ENCODE data around the gene HIKESHI.

HIKESHI gene

GRCh38 chr11:86380295-86381059 is 78.4 kb downstream of the HIKESHI start:
- no peak for DNase-seq

GRCh38 chr11:86383041-86383955 is 81.3 kb downstream of the HIKESHI start:
- no peak for DNase-seq

GRCh38 chr11:86386283-86386682 is 84.2 kb downstream of the HIKESHI start:
- no peak for DNase-seq

- no peak for DNase-seq
These were observed 84.7 kb downstream of the HIKESHI start for GRCh38 chr11:86386746-86387145.

- DNase-seq: no peak
These were observed 86.2 kb downstream of the HIKESHI start for GRCh38 chr11:86388198-86388597.

GRCh38 chr11:86390487-86390886 is 88.4 kb downstream of the HIKESHI start:
- DNase-seq: no peak

GRCh38 chr11:86395061-86395551 is 93.1 kb downstream of the HIKESHI start:
- DNase-seq: no peak
